Lower lobe of right lung (tissue), 2 donors: ENCODE data around the gene EPB41. TPM values are rescaled to one million over a fixed set of nuclear protein-coding genes. Genes with fewer than 3 reads are reported as not detected.
A peak's percentile ranks its signal among the peaks of the same experiment; 100 is the strongest.
"Not testable (repeated sequence)": the region's sequence is repeated elsewhere in the genome, so short reads cannot be mapped to it uniquely, and the experiment has no call there.

ENCODE experiments used
- ATAC-seq, 2 donors: fragments of 200-7000 bp; cut with Tn5 transposase; one replicate each; pipeline ENCODE4 v1.9.1; 2020 to 2022; ENCODE audit warnings: mild to moderate bottlenecking in 2 of 2, moderate library complexity in 2 of 2
- DNase-seq: peaks from one replicate; pipeline ENCODE4 v3.0.0-alpha.2; 2020
- H3K27ac ChIP-seq: fragments of 200-600 bp; one replicate; pipeline ENCODE4 v1.8.0; 2022
- H3K27me3 ChIP-seq: fragments of 200-600 bp; one replicate; pipeline ENCODE4 v1.8.0; 2022; ENCODE audit warnings: low read depth
- H3K36me3 ChIP-seq: fragments of 200-600 bp; one replicate; pipeline ENCODE4 v1.8.0; 2022; ENCODE audit warnings: mild to moderate bottlenecking
- H3K4me1 ChIP-seq: fragments of 200-600 bp; one replicate; pipeline ENCODE4 v1.8.0; 2022
- H3K4me3 ChIP-seq: fragments of 200-600 bp; one replicate; pipeline ENCODE4 v1.8.0; 2022; ENCODE audit warnings: mild to moderate bottlenecking
- H3K9me3 ChIP-seq: fragments of 200-600 bp; one replicate; pipeline ENCODE4 v1.8.0; 2022
- intact Hi-C: fragments of 100-400 bp; cut with DNase I; formaldehyde crosslinking; loops from one replicate; pipeline ENCODE4 v1.11.0; 2022
- total RNA-seq: library from RNA; stranded (reverse); fragmentation: NEBNext Ultra II Directional; extraction: Animal tissue kit (Norgen Biotek cat#: 25700); gene quantifications from one replicate; pipeline ENCODE4 v1.2.1, GENCODE V29; 2021
- TF ChIP-seq, protein P1 (sequence below): fragments of 200-600 bp; IDR thresholded peaks from one replicate; pipeline ENCODE4 v1.8.0; 2022; ENCODE audit warnings: antibody characterized with exemption, mild to moderate bottlenecking
- donor health status: DM: no; HTN: yes; CAD: no; lungs with severe emphysema.

The EPB41 gene
- total RNA-seq, 1 donor from 2014 or later: 58.6 TPM

DNA sequence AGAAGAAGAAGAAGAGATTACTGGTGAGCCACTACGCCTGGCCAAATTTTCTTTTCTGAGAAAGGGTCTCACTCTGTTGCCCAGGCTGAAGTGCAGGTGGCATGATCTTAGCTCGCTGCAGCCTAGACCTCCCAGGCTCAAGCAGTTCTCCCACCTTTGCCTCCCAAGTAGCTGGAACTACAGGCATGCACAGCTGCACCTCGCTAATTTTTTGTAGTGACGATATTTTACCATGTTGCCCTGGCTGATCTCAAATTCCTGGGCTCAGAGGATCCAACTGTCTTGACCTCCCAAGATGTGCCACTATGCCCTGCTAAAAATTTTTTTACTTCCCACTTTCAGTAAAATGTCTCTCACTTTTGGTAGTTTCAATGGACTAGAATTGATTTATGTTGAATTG is 184.9 kb downstream of the EPB41 start:
- H3K27me3 ChIP-seq: no peaks in the 10 kb centered on the region
- H3K4me1 ChIP-seq: no peaks in the 10 kb centered on the region
- no peak for ATAC-seq
- peaks cover 55% of the 10 kb centered on the region for H3K36me3 ChIP-seq
- TF ChIP-seq, protein P1, sequence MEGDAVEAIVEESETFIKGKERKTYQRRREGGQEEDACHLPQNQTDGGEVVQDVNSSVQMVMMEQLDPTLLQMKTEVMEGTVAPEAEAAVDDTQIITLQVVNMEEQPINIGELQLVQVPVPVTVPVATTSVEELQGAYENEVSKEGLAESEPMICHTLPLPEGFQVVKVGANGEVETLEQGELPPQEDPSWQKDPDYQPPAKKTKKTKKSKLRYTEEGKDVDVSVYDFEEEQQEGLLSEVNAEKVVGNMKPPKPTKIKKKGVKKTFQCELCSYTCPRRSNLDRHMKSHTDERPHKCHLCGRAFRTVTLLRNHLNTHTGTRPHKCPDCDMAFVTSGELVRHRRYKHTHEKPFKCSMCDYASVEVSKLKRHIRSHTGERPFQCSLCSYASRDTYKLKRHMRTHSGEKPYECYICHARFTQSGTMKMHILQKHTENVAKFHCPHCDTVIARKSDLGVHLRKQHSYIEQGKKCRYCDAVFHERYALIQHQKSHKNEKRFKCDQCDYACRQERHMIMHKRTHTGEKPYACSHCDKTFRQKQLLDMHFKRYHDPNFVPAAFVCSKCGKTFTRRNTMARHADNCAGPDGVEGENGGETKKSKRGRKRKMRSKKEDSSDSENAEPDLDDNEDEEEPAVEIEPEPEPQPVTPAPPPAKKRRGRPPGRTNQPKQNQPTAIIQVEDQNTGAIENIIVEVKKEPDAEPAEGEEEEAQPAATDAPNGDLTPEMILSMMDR: no peak
- no peak overlapping the region for H3K4me3 ChIP-seq
- no peak for DNase-seq
- no peaks in the 10 kb centered on the region for H3K9me3 ChIP-seq
- intact Hi-C loops: no loop called here
- H3K27ac ChIP-seq: no peak overlapping the region

DNA sequence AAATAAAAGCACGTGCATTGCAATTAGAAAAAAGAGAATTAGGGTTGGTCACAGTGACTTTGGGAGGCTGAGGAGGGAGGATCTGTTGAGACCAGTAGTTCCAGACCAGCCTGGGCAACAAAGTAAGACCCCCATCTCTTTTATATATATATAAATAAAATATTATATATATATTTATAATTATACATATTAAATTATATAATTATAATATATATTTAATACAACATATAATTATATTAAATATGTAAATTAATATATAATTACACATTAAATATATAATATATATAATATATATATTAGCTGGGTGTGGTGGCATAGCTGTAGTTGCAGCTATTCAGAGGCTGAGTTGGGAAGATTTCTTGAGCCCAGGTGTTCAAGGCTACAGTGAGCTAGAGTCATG is 186.1 kb downstream of the EPB41 start:
- Histone ChIP-seq H3K4me1 (no peaks in the 10 kb centered on the region), H3K36me3 (peaks cover 55% of the 10 kb centered on the region), H3K27me3 (no peaks in the 10 kb centered on the region), H3K9me3 (no peaks in the 10 kb centered on the region), H3K4me3 (no peak overlapping the region), H3K27ac (no peak overlapping the region)
- intact Hi-C loops: no loop called here
- TF ChIP-seq, protein P1: no peak
- no peak for ATAC-seq
- DNase-seq: no peak

DNA sequence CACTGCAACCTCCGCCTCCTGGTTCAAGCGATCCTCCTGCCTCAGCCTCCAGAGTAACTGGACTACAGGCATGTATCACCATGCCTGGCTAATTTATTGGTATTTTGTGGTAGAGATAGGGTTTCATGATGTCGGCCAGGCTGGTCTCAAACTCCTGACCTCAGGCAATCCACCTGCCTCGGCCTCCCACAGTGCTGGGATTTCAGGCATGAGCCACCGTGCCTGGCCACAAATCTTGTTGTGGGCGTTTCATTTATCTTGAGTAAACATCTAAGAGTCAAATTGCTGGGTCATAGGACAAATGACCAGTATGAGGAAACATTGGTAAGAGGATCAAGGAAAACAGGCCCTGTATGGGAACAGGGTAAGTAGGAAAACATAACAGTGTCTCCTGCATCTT is 191.5 kb downstream of the EPB41 start:
- no peak for ATAC-seq
- TF ChIP-seq, protein P1: no peak
- peaks cover 36% of the 10 kb centered on the region for H3K36me3 ChIP-seq

DNA sequence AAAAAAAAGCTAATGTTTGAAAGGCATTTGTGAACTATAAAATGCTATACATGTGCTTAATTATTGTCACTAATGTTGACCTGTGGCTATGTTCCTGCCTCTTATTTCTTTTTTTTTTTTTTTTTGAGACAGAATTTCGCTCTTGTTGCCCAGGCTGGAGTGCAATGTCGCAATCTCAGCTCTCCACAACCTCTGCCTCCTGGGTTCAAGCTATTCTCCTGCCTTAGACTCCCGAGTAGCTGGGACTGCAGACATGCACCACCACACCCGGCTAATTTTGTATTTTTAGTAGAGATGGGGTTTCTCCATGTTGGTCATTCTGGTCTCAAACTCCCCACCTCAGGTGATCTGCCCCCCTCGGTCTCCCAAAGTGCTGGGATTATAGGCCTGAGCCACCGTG is 193.7 kb downstream of the EPB41 start:
- intact Hi-C loops, DNase-seq, ATAC-seq, H3K27me3 ChIP-seq, H3K4me3 ChIP-seq, H3K9me3 ChIP-seq, H3K4me1 ChIP-seq, H3K27ac ChIP-seq: not testable (repeated sequence)
- H3K36me3 ChIP-seq: peaks cover 34% of the 10 kb centered on the region

More for the DNA sequence above, 191.5 kb downstream of the EPB41 start:
- intact Hi-C loops: no loop called here
- Histone ChIP-seq H3K9me3 (no peaks in the 10 kb centered on the region), H3K27ac (no peak overlapping the region), H3K27me3 (no peaks in the 10 kb centered on the region), H3K4me1 (no peaks in the 10 kb centered on the region), H3K4me3 (no peak overlapping the region)
- DNase-seq: no peak

DNA sequence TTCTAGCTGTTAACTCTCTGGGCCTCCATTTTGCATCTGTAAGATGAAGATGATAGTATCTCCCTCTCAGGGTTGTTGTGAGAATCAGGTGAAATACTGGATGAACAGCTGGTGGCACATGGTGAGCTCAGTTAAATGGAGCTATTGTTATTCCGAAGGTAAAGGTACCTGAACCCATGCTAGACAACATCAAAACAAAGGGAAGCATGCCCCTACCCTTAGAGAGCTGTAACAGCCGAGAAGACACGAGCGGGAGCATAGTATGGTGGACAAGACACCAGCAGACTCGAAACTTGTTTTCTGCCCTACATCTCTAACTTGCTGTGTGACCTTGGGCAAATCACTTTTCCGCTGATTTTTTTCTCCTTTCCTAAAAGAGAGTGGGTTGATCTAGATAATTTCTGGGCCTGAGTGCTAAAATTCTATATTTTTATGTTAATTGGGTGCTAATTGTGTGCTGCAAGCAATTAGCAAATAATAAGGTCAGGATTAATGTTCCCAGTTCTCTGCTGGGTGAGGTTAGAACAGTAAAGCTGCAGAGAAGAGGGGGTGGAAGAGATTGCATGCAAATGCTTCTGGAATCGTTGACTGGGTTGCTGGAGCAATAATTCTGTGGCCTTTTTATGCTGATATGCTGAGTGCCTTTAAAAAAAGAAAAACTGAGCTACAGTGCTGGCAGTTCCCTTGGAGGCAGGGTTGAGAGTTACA is 198.5 kb downstream of the EPB41 start:
- no peak for ATAC-seq
- TF ChIP-seq, protein P1: no peak
- intact Hi-C loops: no loop called here
- Histone ChIP-seq H3K4me1 (no peaks in the 10 kb centered on the region), H3K9me3 (no peaks in the 10 kb centered on the region), H3K4me3 (no peak overlapping the region), H3K27me3 (no peaks in the 10 kb centered on the region), H3K36me3 (peaks cover 74% of the 10 kb centered on the region), H3K27ac (no peak overlapping the region)
- DNase-seq: no peak

DNA sequence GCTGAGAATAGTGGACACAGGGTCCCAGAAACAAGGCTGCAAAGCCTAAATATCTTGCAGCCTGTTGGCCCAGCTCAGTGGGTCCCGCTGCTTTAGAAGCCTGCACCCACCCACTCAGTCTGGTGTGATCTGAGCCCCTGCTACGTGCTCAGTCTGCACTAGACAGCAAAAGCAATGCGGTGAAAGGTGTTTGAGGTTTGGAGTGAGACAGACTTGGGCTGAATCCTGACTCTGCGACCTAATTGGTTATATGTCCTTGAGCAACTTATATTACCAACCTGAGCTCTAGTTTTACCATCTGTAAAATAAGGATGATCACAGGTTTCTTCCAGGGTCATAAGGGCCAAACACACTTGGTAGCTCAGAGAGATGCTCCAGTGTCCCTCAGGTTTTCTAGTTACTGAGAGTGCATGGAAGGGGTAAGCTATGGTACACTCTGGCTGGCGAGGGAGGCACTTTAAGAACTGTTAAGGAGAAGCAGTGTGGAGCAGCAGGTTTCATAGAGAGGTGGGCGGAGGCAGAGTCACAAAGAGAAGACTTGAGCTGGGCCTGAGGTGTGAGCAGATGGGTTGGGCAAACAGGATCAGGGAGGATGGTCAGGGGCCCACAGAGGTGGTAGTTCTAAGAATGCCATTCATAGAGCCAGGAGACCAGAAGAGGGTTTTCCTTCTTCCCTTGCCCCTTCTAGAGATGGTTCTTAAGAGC is 199.2 kb downstream of the EPB41 start:
- TF ChIP-seq, protein P1: no peak
- Histone ChIP-seq H3K36me3 (peaks cover 72% of the 10 kb centered on the region), H3K4me3 (no peak overlapping the region), H3K4me1 (no peaks in the 10 kb centered on the region), H3K9me3 (no peaks in the 10 kb centered on the region), H3K27me3 (no peaks in the 10 kb centered on the region), H3K27ac (no peak overlapping the region)
- peak in 1 of 2 donors; percentile 34 for ATAC-seq
- no peak for DNase-seq
- intact Hi-C loops: no loop called here
